ENCODE data around the gene DRC1. TPM values are rescaled to one million over a fixed set of nuclear protein-coding genes. Genes with fewer than 3 reads are reported as not detected.

DRC1 gene
- total RNA-seq, 1 donor from 2014 or later: not detected

- DNase-seq (ENCODE audit: low spot score): no peak
- H3K4me3 Mint-ChIP-seq: no peak overlapping the region
- H3K4me1 Mint-ChIP-seq (ENCODE audit: low read depth): peaks cover 8% of the 10 kb centered on the region
- H3K27me3 Mint-ChIP-seq (ENCODE audit: insufficient read depth): no peaks in the 10 kb centered on the region
- intact Hi-C loops (cut with micrococcal nuclease): no loop called here
- H3K36me3 Mint-ChIP-seq (ENCODE audit: low read depth): no peaks in the 10 kb centered on the region
- no peaks in the 10 kb centered on the region for H3K9me3 Mint-ChIP-seq
- H3K27ac Mint-ChIP-seq: no peak overlapping the region
Measured at GRCh38 chr2:26480566-26481423, 79.1 kb downstream of the DRC1 start.

- no peaks in the 10 kb centered on the region for H3K36me3 Mint-ChIP-seq (ENCODE audit: low read depth)
- no peak overlapping the region for H3K4me3 Mint-ChIP-seq
- H3K4me1 Mint-ChIP-seq (ENCODE audit: low read depth): peaks cover 8% of the 10 kb centered on the region
- no peaks in the 10 kb centered on the region for H3K9me3 Mint-ChIP-seq
- DNase-seq (ENCODE audit: low spot score): no peak
- no peaks in the 10 kb centered on the region for H3K27me3 Mint-ChIP-seq (ENCODE audit: insufficient read depth)
- intact Hi-C loops (cut with micrococcal nuclease): no loop called here
- no peak overlapping the region for H3K27ac Mint-ChIP-seq
Measured at GRCh38 chr2:26481706-26482105, 80.0 kb downstream of the DRC1 start.

- Mint-ChIP-seq H3K9me3 (no peaks in the 10 kb centered on the region), H3K36me3 (ENCODE audit: low read depth) (no peaks in the 10 kb centered on the region), H3K4me1 (ENCODE audit: low read depth) (peaks cover 7% of the 10 kb centered on the region), H3K4me3 (no peak overlapping the region), H3K27me3 (ENCODE audit: insufficient read depth) (no peaks in the 10 kb centered on the region), H3K27ac (no peak overlapping the region)
- intact Hi-C loops (cut with micrococcal nuclease): no loop called here
- no peak for DNase-seq (ENCODE audit: low spot score)
Measured at GRCh38 chr2:26482211-26483026, 80.7 kb downstream of the DRC1 start.

GRCh38 chr2:26483027-26483326 lies 81.3 kb downstream of the DRC1 start:
- Mint-ChIP-seq H3K4me3 (no peak overlapping the region), H3K4me1 (ENCODE audit: low read depth) (peaks cover under 1% of the 10 kb centered on the region), H3K27me3 (ENCODE audit: insufficient read depth) (no peaks in the 10 kb centered on the region), H3K27ac (no peak overlapping the region), H3K9me3 (no peaks in the 10 kb centered on the region), H3K36me3 (ENCODE audit: low read depth) (no peaks in the 10 kb centered on the region)
- DNase-seq (ENCODE audit: low spot score): no peak
- intact Hi-C loops (cut with micrococcal nuclease): no loop called here

GRCh38 chr2:26483516-26483915 lies 81.8 kb downstream of the DRC1 start:
- intact Hi-C loops (cut with micrococcal nuclease): no loop called here

GRCh38 chr2:26483957-26484565 lies 82.3 kb downstream of the DRC1 start:
- H3K27me3 Mint-ChIP-seq (ENCODE audit: insufficient read depth): no peaks in the 10 kb centered on the region
- no peaks in the 10 kb centered on the region for H3K36me3 Mint-ChIP-seq (ENCODE audit: low read depth)
- no peak for DNase-seq (ENCODE audit: low spot score)
- no peak overlapping the region for H3K27ac Mint-ChIP-seq
- intact Hi-C loops (cut with micrococcal nuclease): no loop called here
- H3K4me3 Mint-ChIP-seq: no peak overlapping the region
- H3K4me1 Mint-ChIP-seq (ENCODE audit: low read depth): no peaks in the 10 kb centered on the region
- no peaks in the 10 kb centered on the region for H3K9me3 Mint-ChIP-seq

More at GRCh38 chr2:26483516-26483915, 81.8 kb downstream of the DRC1 start:
- H3K36me3 Mint-ChIP-seq (ENCODE audit: low read depth): no peaks in the 10 kb centered on the region
- H3K27me3 Mint-ChIP-seq (ENCODE audit: insufficient read depth): no peaks in the 10 kb centered on the region
- no peak overlapping the region for H3K4me3 Mint-ChIP-seq
- no peak overlapping the region for H3K27ac Mint-ChIP-seq
- no peak for DNase-seq (ENCODE audit: low spot score)
- H3K9me3 Mint-ChIP-seq: no peaks in the 10 kb centered on the region
- no peaks in the 10 kb centered on the region for H3K4me1 Mint-ChIP-seq (ENCODE audit: low read depth)

- Mint-ChIP-seq H3K27ac (no peak overlapping the region), H3K4me3 (no peak overlapping the region), H3K4me1 (ENCODE audit: low read depth) (no peaks in the 10 kb centered on the region), H3K36me3 (ENCODE audit: low read depth) (no peaks in the 10 kb centered on the region), H3K9me3 (no peaks in the 10 kb centered on the region), H3K27me3 (ENCODE audit: insufficient read depth) (no peaks in the 10 kb centered on the region)
- intact Hi-C loops (cut with micrococcal nuclease): no loop called here
- no peak for DNase-seq (ENCODE audit: low spot score)
Measured at GRCh38 chr2:26484579-26484978, 82.9 kb downstream of the DRC1 start.

- no peaks in the 10 kb centered on the region for H3K27me3 Mint-ChIP-seq (ENCODE audit: insufficient read depth)
- no peaks in the 10 kb centered on the region for H3K36me3 Mint-ChIP-seq (ENCODE audit: low read depth)
Measured at GRCh38 chr2:26485099-26485498, 83.4 kb downstream of the DRC1 start.

GRCh38 chr2:26485725-26486418 lies 84.2 kb downstream of the DRC1 start:
- no peak overlapping the region for H3K4me3 Mint-ChIP-seq
- no peaks in the 10 kb centered on the region for H3K9me3 Mint-ChIP-seq
- H3K4me1 Mint-ChIP-seq (ENCODE audit: low read depth): no peaks in the 10 kb centered on the region
- no peaks in the 10 kb centered on the region for H3K36me3 Mint-ChIP-seq (ENCODE audit: low read depth)
- intact Hi-C loops (cut with micrococcal nuclease): no loop called here
- no peaks in the 10 kb centered on the region for H3K27me3 Mint-ChIP-seq (ENCODE audit: insufficient read depth)
- H3K27ac Mint-ChIP-seq: no peak overlapping the region
- DNase-seq (ENCODE audit: low spot score): no peak

More at GRCh38 chr2:26485099-26485498, 83.4 kb downstream of the DRC1 start:
- intact Hi-C loops (cut with micrococcal nuclease): no loop called here
- no peak for DNase-seq (ENCODE audit: low spot score)
- H3K4me3 Mint-ChIP-seq: no peak overlapping the region
- no peaks in the 10 kb centered on the region for H3K9me3 Mint-ChIP-seq
- no peak overlapping the region for H3K27ac Mint-ChIP-seq
- H3K4me1 Mint-ChIP-seq (ENCODE audit: low read depth): no peaks in the 10 kb centered on the region

GRCh38 chr2:26486789-26487188 lies 85.1 kb downstream of the DRC1 start:
- no peaks in the 10 kb centered on the region for H3K9me3 Mint-ChIP-seq
- H3K4me3 Mint-ChIP-seq: no peak overlapping the region
- no peak overlapping the region for H3K27ac Mint-ChIP-seq
- H3K4me1 Mint-ChIP-seq (ENCODE audit: low read depth): no peaks in the 10 kb centered on the region
- no peak for DNase-seq (ENCODE audit: low spot score)
- no peaks in the 10 kb centered on the region for H3K36me3 Mint-ChIP-seq (ENCODE audit: low read depth)
- H3K27me3 Mint-ChIP-seq (ENCODE audit: insufficient read depth): no peaks in the 10 kb centered on the region
- intact Hi-C loops (cut with micrococcal nuclease): no loop called here

- Mint-ChIP-seq H3K27me3 (ENCODE audit: insufficient read depth) (no peaks in the 10 kb centered on the region), H3K4me3 (no peak overlapping the region), H3K9me3 (no peaks in the 10 kb centered on the region), H3K36me3 (ENCODE audit: low read depth) (no peaks in the 10 kb centered on the region), H3K27ac (no peak overlapping the region), H3K4me1 (ENCODE audit: low read depth) (no peaks in the 10 kb centered on the region)
- intact Hi-C loops (cut with micrococcal nuclease): no loop called here
- no peak for DNase-seq (ENCODE audit: low spot score)
Measured at GRCh38 chr2:26487192-26487591, 85.5 kb downstream of the DRC1 start.

- H3K27me3 Mint-ChIP-seq (ENCODE audit: insufficient read depth): no peaks in the 10 kb centered on the region
- no peaks in the 10 kb centered on the region for H3K36me3 Mint-ChIP-seq (ENCODE audit: low read depth)
- intact Hi-C loops (cut with micrococcal nuclease): no loop called here
- H3K4me3 Mint-ChIP-seq: no peak overlapping the region
- H3K27ac Mint-ChIP-seq: no peak overlapping the region
- no peak for DNase-seq (ENCODE audit: low spot score)
- H3K9me3 Mint-ChIP-seq: no peaks in the 10 kb centered on the region
- H3K4me1 Mint-ChIP-seq (ENCODE audit: low read depth): no peaks in the 10 kb centered on the region
Measured at GRCh38 chr2:26488463-26489212, 86.9 kb downstream of the DRC1 start.
